SHP77 treated with DMSO at 0.1 percent for 48 hours (cell line): ENCODE measurements around the gene CKLF.

Source experiments
- DNase-seq: peaks from one replicate; lab custom pipeline; 2025; lab: John Stamatoyannopoulos, UW

CKLF gene

DNA sequence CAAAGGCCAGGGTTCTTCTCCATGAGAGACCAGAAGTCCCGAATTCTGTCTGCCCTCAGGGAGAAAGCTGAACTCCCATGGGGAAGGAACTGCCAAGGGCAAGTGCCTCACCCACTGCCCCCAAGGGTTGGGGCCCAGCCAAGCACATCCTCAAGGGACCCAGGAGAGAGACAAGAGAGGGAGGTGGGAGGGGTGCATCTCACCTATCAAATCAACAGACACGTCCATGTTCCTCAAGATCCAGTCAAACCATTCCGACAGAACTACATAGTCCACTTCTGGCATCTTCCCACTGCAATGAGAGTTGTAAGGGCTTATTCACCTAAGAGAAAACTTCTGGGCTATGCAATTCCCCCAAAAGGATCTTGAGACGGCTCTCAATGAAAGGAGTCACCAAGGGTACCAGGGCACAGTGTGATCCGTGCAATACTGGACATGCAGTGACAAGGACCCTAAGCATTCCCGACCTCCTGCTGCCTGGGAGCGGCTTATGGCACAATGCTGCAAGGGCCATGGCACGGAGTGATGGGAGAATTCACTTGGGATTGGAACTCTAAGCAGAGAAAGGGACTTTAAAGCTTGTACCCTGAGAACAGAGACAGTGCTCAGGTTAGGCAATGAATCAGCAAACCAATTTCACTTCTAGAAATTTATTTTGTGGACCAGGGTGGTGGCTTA is 34.7 kb upstream of the CKLF start:
- DNase-seq = no peak

DNA sequence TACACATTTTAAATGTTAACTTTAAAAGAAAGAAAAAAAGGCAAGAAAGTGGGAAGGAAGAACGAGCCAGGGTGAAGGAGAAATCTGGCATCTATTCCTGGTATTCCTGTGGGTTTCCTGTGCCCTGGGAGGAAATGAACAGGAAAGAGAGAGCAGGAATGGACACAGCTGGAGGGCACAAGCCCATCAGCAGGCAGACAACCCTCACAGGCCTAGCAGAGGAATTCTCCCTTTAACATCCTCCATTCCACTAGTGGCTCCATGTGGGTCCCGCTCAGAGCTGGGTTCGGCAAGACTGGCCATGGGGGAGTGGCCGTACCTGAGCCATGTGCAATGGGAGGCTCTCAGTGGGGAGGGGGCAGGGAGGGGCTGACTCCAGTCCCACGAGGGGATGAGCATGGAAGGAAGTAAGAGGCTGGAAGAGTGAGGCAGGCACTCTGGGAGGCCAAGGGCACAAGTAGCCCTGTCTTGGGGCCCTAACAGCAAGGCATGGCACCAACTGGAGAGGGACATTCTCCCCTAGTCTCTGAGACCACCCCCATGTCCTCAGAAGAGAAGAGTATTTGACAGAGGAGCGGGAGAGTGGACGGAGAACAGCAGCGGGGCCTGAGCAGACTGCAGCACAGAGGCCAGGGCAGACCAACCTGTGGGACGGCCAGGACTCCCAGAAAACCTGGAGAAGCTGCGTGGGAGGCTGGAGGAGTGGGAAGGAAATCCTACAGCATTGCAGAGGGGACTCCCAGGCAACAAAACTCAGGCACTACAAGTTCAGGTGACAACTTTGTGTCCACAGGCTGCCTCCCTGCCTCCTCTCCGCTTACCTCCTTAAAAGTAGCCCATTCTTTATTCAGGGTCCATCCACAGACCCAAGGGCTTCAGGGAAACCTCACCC is 32.6 kb upstream of the CKLF start:
- no peak for DNase-seq

DNA sequence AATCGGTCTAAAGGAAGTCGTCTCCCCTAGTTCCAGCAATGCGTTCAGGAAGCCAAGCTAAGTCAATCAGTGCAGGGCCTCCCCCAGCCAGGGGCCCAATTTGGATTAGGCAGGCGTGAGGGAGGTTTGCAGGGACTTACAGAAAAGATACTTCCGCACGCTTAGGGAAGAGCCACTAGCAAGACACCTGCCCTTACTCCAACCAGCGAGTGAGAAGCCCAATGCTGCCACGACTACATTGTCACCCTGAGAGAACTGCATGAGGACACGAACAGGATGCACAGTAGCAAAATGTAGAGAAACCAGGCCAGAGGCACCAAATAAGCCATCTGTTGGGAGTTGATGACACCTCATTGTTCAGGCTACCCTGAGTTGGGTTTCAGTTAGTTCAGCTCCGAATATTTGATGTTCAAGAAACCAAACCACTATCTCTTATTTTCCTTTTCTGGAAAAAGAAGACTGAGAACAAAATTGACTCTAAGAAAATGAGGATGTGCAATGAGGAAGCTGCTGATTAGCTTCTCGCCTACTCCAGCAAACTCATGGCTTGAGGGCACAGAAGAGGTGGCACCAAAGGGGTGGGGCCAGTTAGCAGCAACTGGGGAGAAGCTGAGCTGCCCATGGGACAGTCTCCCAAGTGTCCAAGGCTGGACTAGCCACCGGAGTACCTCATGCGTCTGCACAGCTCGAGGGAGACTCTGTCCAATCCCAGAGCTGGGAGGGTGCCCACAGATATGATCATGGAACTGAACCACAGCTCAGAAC is 31.8 kb upstream of the CKLF start:
- DNase-seq = no peak

DNA sequence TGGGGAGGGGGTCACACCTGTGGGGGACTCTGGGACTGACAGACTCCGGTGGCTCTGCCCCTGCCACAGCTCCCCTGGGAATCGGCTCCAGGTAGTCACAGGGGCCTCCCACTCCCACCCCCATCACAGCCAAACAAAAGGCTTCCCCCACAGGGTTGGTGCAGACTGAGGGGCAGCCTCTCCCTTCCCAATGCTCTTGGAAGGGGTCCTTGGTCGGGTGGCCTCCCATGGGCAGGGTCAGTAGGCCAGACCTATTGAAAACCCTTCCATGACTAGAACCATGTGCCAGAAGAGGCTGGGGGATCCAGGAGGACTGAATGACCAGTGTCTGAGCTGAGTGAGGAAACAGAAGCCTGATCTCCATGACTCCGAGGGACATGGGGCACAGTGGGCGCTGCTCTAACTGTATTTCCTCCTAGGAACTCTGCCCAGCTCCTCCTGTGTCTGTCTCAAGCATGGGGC is 31.1 kb upstream of the CKLF start:
- no peak for DNase-seq

DNA sequence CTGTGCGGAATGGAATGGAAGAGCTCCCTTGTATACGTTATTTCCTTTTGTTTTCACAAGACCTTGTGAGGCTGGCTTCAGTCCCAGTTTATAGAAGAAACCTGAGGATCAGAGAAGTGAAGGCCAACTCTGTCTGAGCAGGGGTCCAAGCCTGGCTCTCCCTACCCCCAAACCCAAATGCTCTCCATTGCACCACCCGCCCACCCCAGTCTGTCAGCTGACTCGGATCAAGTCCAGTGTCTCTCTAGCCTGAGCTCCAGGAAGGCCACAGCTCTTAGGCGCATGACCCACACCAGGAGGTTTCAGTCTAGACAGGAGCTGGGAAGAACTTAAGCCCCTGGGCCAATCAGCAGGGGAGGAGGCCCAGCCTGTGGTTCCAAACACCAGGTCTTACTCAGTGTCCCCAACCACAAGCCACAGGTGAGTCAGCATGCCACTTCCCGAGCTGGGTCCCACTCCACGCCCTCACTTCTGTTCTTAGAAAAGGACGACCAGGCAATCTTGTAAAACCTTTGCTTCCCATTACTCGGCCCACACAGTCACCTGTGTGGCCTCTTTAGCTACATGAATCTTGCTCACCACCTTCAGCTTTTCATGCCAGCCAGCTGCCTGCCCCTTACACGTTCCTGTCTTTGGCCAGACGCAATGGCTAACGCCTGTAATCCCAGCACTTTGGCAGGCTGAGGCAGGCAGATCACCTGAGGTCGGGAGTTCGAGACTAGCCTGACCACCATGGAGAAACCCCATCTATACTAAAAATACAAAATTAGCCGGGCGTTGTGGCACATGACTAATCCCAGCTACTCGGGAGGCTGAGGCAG is 30.2 kb upstream of the CKLF start:
- no peak for DNase-seq

DNA sequence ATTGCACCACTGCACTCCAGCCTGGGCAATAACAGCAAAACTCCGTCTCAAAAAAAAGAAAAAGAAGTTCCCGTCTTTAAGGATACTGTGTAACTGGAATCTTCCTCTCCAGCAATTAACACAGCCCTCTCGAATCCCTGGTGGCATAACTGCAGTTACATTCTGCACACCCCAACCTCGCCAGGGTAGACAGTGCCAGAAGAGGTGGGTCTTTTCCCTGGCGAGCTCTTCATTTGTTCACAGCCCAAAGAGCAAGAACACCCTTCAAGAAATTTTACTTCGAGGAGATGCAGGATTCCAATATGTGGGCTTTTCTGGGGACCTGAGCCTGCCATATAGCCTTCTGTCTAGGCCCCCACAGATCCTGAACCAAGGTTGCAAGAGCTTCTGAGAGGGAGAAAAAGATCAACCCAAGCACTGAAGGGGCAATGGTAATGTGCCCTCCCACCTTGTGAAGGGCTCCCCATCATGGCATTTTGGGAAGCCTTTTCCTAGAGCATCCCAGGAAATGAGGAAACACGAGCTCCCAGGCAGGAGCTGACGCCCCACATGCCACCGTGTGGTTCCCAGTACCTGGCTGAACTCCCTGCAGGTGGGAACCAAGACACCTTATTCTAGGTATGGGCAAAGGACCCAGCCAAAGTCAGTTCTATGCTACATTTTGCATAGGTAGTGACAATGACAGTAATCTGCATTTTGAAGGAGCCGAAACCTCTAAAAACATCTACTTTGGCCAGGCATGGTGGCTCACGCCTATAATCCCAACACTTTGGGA is 29.4 kb upstream of the CKLF start:
- DNase-seq = no peak

DNA sequence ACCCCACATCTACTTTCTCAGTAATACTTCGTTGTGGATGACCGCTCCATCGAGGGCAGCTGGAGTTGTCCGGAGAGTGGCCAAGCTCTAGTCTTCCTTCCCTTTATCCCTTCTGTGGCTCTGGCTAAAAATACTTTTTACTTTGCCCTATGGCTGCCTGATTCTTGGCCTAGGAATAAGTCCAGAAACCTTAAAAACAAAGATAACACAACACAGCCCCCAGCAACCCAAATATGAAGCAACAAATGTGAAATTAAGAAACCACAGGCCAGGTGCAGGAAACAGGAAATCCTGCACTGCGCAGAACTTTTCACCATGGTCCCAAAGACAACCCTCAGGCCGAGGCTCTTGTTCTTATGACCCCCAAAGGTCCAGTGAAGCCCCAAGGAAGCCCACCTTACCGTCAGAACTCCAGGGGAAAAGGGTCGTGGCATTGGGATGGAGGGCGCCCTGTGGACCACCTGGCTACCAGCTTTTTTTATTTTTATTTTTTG is 28.5 kb upstream of the CKLF start:
- no peak for DNase-seq

DNA sequence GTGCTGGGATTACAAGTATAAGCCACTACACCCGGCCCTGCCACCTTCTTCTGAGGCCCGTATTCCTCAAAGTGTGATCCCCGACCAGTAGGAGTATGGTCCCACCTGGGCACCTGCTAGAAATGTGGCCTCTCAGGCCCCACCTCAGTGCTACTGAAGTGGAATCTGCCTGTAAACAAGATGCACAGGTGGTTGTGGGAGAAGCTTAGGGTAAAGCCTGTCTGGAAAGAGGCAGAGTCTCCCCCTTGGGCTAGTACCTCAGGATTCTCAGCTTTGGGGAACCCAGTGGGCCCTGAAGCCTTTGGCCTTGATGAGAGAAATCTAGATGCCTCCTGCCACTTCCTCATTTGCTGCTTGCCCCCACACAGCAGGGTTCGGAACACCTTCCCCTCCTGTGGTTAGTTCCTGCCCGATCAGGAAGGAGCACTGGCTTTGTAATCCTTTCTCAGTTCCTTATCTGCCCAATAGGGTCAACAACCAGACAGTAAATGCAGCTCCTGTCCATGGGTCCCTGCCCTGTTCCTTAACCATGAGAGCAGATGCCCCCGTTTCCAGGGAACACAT is 27.7 kb upstream of the CKLF start:
- DNase-seq = no peak

DNA sequence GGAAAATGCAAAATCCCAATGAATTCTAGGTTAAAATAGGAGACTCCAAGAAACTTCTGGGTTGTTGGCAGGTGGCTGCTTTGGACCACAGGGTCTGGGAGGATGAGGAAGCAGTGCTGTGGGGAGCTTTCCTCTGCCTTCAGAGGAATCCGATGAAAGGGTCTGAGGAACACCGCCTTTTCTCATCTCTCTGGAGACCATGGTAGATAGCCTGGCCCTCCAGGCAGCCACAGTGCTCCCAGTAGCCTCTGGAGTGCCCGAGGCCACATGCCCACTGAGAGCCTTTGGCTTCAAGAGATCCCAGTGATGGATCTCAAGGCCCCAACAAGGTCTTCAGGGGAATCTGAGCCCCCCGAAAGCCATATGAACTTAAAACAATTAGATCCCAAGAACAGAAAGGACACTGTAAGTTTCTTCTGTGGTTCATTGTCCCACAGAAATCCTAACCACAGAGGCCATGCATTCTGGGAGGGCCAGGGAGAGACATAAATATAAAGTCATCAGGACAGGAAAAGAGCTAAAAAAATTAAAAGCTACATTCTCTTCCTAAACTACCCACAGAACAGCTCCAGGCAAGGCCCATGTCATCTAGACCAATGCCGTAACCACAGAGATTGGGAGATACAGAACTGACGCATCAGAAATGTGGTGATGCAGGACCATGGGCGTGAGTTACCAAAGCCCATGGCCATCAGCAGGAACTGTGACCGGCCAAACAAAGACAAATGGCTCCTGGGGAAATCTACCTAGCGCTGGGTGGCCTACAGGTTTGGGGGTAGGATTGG is 26.8 kb upstream of the CKLF start:
- no peak for DNase-seq

DNA sequence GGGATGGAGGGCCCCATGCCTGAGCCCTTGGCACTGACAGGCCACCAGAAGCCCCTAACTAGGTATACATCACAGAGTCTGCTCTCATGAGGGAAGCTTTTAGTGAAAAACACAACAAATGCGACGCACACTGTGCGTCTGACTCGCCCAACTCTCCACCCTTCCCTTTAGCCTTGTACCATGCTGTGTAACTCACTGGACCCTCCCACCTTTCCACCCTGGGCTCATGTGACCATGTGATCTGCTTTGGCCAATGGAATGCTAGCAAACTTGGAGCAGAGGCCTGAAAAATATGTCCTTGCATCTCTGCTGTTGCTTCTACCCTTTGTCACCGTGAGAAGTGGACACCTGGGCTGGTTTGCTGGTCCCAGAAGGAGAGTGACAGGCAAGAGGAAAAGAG is 24.1 kb upstream of the CKLF start:
- DNase-seq = no peak

DNA sequence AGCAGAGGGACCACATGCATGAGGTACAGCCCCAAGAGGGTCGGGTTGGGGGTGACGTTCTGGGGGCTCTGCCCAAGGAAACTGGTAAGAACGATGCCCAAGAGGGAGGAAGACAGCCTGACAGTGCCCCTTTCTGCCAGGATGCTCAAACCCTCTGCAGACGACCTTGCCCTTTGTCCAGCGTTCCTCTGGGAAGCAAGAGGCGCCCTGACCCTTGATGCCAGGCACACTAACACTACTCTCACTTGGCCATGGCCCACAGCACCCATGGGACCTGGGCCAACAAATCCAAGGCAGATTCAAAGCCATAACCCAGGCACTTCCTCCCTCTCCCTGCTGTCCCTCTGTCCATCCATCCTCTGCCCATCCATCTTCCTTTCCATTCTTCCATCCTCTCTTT is 22.9 kb upstream of the CKLF start:
- no peak for DNase-seq

DNA sequence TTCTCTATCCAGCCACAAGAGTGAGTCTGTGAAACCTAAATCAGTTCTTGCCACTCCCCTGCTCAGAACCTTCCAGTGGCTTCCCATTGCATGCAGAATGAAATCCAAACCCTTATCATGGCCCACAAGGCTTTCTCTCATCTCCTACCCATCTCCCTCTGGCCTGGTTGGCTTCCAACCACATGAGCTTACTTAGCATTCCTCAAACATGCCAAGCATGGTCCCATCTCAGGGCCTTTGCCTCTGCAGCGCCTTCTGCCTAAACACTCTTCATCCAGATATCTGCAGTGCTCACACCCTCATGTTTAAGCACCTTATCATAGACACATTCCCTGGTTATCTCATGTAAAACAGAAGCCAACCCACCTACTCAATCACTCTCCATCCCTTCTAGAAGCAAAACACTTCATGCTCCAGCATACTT is 18.0 kb upstream of the CKLF start:
- no peak for DNase-seq

DNA sequence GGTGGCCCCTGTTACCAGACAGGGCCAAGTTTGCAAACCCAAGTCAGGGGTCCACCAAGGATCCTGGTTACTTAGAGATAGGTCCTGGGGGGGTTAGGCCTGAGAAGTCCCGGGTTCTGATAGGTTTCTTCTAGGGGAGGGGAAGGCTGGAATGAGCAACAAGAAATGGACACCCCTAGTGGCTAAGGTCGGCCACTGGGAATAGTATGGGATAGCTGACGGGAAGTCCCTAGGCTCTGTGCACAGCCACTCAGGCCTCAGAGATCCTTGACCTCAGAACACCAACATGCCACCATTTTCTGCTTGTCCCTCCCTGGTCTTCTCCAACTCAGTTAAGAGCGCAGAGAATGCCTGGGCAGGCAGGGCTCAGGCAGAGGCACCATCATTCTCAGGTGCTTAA is 15.9 kb upstream of the CKLF start:
- no peak for DNase-seq

DNA sequence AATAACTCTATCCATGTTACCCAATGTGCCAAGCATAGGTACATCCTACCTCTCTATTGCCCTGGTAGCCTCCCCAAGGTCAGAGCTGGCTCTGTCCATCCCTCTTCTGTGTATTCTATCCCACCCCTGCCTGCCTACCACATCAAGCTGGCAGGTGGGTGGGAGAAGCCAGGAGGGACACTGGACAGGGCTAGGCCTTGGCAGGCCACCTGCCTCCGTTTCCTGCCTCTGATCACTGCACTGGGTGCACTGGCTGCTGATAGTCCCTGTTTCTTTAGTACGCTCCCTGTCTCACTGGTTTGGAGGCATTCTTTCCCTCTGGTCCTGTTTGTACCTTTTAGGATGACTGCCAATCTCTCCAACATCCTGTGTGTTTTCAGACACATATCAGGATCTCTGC is 15.1 kb upstream of the CKLF start:
- DNase-seq = no peak

DNA sequence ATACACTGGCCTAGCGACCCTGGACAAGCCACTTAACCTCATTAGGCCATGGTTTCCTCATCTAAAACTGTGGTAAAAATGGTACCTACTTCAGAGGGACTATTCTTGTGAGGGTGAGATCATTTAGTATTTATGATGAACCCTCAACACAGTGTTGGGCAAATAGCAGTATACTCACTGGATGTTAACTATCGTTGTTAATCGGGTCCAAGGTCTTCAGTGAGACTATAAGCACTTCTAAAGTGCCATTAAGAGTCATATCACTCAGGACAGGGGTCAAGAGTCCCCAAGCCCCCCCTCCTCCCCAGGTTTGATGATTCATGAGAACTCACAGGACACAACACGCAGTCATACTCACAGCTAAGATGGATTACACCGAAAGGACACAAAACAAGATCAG is 13.5 kb upstream of the CKLF start:
- DNase-seq = no peak

DNA sequence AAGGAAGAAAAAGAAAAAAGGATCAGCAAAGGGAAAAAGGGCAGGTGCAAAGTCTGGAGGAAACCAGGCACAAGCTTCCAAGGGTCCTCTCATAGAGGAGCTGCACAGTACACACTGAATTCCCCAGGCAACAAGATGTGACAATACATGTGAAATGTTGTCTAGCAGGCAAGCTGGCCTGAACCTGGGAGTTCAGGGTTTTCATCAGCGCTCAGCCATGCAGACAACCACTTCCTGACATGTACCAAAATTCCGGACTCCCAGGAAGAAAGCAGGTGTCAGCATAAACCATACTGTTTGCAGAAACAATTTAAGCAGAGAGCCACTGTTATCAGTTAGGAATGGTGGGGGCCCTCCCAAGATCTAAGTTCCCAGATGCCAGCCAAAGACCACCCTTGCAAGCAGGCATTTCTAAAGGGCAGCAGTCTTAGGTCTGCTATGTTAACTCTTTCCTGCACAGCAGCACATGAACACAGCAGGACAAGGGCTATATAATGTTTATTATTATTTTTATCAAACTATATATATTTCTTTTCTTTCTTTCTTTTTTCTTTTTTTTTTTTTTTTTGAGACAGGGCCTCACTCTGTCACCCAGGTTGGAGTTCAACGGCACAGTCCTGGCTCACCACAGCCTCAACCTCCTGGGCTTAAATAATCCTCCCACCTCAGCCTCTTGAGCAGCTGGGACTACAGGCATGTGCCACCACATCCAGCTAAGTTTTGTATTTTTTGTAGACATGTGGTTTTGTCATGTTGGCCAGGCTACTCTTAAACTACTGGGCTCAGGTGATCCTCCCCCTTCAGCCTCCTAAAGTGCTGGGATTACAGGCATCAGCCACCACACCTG is 12.5 kb upstream of the CKLF start:
- no peak for DNase-seq

DNA sequence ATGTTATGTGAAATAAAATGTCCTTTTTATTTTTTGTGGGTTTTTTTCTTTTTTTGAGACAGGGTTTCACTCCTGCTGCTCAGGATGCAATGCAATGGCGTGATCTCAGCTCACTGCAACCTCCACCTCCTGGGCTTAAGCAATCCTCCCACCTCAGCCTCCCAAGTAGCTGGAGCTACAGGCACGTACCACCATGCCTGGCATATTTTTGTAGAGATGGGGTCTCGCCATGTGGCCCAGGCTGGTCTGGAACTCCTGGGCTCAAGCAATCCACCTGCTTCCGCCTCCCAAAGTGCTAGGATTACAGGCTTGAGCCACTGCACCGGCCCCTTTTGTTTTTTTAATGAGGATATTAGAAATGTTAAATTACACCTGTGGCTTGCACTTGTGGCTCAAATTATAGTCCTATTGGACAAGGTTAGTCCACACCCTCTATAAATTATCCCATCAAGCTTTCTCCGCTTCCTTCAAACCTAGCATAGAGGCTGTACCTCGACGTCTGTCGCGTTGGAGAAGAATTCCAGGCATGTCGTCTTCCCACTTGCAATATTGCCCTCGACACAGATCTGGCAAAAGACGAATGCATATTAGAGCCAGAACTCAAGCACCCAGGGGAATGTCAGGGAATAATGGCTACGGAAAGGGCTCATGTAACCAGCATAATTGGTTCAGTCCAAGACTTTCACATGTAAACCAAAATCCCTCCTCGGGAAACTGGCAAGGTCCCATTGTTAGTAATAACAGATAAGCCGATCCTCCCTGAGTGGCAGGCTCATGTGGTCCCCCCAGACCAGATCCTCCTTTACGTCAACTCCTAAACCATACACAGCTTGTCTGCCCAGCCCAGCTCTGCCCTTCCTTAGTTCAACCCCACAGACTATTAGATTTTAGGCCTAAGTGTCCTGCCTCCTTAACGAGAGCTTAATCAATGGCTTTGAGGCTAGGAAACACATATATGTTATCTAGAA is 10.7 kb upstream of the CKLF start:
- no peak for DNase-seq

DNA sequence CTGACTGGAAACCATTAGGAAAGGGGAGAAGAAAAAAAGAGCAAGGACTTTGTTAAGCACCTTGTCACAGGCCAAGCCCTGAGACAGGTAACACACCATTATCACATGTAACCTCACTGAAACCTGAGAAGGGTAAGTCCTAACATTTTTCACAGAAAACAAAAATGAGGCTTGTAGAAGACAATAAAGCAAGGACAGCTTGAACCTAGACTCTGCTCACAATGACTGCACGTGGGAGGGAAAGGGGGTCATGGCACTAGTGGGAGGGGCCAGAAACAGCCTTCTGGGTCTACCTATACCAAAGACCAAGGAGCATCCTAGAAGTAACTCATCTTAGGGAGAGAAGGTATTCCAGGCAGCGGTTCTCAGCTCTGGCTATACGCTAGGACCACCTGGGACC is 10.0 kb upstream of the CKLF start:
- no peak for DNase-seq
